ENCODE results near the gene APOL3. TPM values are rescaled to one million over a fixed set of nuclear protein-coding genes. Genes with fewer than 3 reads are reported as not detected.
"Not testable (repeated sequence)": the region's sequence is repeated elsewhere in the genome, so short reads cannot be mapped to it uniquely, and the experiment has no call there.

APOL3 gene
- total RNA-seq, 1 donor from 2014 or later: 2.3 TPM

DNA sequence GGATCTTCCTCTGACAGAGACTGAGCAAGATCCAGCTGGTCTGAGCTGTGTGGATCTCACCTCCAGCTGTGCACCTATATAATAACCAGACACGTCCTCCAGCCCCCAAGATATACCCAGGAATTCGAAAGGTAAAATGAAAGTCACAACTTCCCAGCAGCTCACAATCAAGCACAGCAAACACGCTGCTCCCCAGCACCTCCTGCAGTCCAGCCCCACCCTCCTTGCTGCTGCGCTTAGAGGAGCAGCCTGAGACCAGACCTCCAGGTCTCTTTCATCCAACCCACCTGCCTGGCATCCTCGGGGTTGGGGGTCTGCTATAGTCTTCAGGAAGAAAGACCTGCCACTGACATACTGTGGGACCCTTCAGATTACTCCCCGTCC lies 44.1 kb upstream of the APOL3 start:
- peaks cover 6% of the 10 kb centered on the region for H3K36me3 Mint-ChIP-seq (ENCODE audit: low read depth, unreplicated experiment)
- Histone ChIP-seq H3K27ac (ENCODE audit: low read depth, low read length) (no peak overlapping the region), H3K9ac (ENCODE audit: low read length) (no peak overlapping the region), H2AFZ (ENCODE audit: low read depth, low read length) (no peak overlapping the region), H3K4me2 (ENCODE audit: low read length) (no peak overlapping the region), H3K9me3 (ENCODE audit: insufficient read depth, low read depth, low read length) (no peaks in the 10 kb centered on the region), H3K4me1 (ENCODE audit: insufficient read depth, low read length) (no peaks in the 10 kb centered on the region), H3K36me3 (ENCODE audit: insufficient read depth, low read length) (no peaks in the 10 kb centered on the region), H4K20me1 (ENCODE audit: insufficient read depth, low read length) (no peaks in the 10 kb centered on the region), H3K79me2 (ENCODE audit: insufficient read depth, low read length) (no peaks in the 10 kb centered on the region), H3K27me3 (ENCODE audit: insufficient read depth, low read length) (no peaks in the 10 kb centered on the region), H3K4me3 (ENCODE audit: insufficient read depth, low read depth, low read length) (no peak overlapping the region)
- H3K9me3 Mint-ChIP-seq (ENCODE audit: unreplicated experiment): peaks cover 11% of the 10 kb centered on the region
- H3K27me3 Mint-ChIP-seq (ENCODE audit: low read depth, unreplicated experiment): peaks cover 32% of the 10 kb centered on the region
- TF ChIP-seq, protein P1, sequence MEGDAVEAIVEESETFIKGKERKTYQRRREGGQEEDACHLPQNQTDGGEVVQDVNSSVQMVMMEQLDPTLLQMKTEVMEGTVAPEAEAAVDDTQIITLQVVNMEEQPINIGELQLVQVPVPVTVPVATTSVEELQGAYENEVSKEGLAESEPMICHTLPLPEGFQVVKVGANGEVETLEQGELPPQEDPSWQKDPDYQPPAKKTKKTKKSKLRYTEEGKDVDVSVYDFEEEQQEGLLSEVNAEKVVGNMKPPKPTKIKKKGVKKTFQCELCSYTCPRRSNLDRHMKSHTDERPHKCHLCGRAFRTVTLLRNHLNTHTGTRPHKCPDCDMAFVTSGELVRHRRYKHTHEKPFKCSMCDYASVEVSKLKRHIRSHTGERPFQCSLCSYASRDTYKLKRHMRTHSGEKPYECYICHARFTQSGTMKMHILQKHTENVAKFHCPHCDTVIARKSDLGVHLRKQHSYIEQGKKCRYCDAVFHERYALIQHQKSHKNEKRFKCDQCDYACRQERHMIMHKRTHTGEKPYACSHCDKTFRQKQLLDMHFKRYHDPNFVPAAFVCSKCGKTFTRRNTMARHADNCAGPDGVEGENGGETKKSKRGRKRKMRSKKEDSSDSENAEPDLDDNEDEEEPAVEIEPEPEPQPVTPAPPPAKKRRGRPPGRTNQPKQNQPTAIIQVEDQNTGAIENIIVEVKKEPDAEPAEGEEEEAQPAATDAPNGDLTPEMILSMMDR (IDR thresholded peaks at IDR 0.05; ENCODE audit: insufficient read depth, low read depth, low read length): no peak
- no peak for TF ChIP-seq EZH2 (IDR thresholded peaks at IDR 0.05; ENCODE audit: insufficient read depth, low read length)
- FAIRE-seq (no peak), DNase-seq (ENCODE audit: low read depth) (no peak)
- H3K4me3 Mint-ChIP-seq (ENCODE audit: unreplicated experiment): no peak overlapping the region
- H3K4me1 Mint-ChIP-seq (ENCODE audit: low read depth, unreplicated experiment): no peaks in the 10 kb centered on the region
- no peak overlapping the region for H3K27ac Mint-ChIP-seq (ENCODE audit: unreplicated experiment)

DNA sequence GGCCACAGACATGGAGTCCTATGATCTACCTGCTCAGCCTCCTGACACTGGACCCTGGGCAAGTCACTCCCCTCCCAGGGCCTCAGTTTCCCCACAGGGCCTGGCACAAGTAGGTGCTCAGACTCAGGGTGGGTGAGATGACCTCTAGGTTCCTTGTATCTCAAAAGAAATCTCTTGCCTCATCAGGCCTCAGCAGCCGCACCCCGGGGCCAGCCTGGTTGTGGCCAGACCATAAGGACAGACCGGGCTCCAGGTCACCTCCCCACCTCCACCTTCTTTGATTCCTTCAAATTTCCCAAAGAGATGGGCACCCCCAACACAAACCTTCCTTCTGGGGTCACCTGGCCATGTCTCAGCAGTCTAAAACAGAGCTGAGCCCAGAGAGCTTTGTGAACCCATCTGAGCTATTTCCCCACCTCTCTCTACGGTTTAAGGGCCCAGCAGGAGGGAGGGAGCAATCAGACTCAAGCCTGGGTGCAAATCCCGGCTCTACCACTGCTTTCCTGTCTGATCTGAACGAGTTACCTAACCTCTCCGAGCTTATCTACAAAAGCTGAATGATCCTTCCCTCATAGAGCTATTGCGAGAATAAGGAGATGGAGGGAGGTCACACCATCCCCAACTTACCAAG lies 43.6 kb upstream of the APOL3 start:
- Histone ChIP-seq H3K9ac (ENCODE audit: low read length) (no peak overlapping the region), H3K4me3 (ENCODE audit: insufficient read depth, low read depth, low read length) (no peak overlapping the region), H3K36me3 (ENCODE audit: insufficient read depth, low read length) (no peaks in the 10 kb centered on the region), H4K20me1 (ENCODE audit: insufficient read depth, low read length) (no peaks in the 10 kb centered on the region), H3K79me2 (ENCODE audit: insufficient read depth, low read length) (no peaks in the 10 kb centered on the region), H3K27me3 (ENCODE audit: insufficient read depth, low read length) (no peaks in the 10 kb centered on the region), H2AFZ (ENCODE audit: low read depth, low read length) (no peak overlapping the region), H3K4me1 (ENCODE audit: insufficient read depth, low read length) (no peaks in the 10 kb centered on the region), H3K4me2 (ENCODE audit: low read length) (no peak overlapping the region), H3K27ac (ENCODE audit: low read depth, low read length) (no peak overlapping the region), H3K9me3 (ENCODE audit: insufficient read depth, low read depth, low read length) (no peaks in the 10 kb centered on the region)
- Mint-ChIP-seq H3K36me3 (ENCODE audit: low read depth, unreplicated experiment) (peaks cover 2% of the 10 kb centered on the region), H3K27me3 (ENCODE audit: low read depth, unreplicated experiment) (peaks cover 34% of the 10 kb centered on the region), H3K4me3 (ENCODE audit: unreplicated experiment) (no peak overlapping the region), H3K4me1 (ENCODE audit: low read depth, unreplicated experiment) (no peaks in the 10 kb centered on the region), H3K9me3 (ENCODE audit: unreplicated experiment) (peaks cover 6% of the 10 kb centered on the region), H3K27ac (ENCODE audit: unreplicated experiment) (no peak overlapping the region)
- no peak for FAIRE-seq
- DNase-seq (ENCODE audit: low read depth): no peak
- TF ChIP-seq EZH2 (IDR thresholded peaks at IDR 0.05; ENCODE audit: insufficient read depth, low read length): no peak

DNA sequence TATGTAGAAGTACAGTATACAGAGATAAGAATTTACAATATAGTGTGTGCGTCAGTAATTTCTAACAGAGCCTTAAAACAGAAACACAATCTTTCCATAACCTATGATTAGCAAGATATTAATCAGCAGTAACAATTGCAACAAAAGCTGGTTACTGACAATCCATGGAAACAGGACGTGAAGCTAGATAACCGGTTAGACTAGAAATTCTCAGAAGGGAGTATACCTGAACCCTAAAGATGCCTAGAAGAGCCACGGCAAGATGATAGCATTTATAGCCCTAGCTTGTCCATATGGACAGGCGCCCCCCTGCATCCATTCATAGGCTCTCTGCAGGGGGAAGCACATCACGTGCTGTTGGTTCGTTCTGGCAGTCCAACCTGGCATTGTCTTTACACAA lies 42.9 kb upstream of the APOL3 start:
- H3K4me1 ChIP-seq (ENCODE audit: insufficient read depth, low read length); H3K4me1 Mint-ChIP-seq (ENCODE audit: low read depth, unreplicated experiment); FAIRE-seq; H3K9me3 Mint-ChIP-seq (ENCODE audit: unreplicated experiment); H3K9me3 ChIP-seq (ENCODE audit: insufficient read depth, low read depth, low read length); H4K20me1 ChIP-seq (ENCODE audit: insufficient read depth, low read length); H3K27me3 ChIP-seq (ENCODE audit: insufficient read depth, low read length); H3K36me3 ChIP-seq (ENCODE audit: insufficient read depth, low read length); H3K27ac Mint-ChIP-seq (ENCODE audit: unreplicated experiment); DNase-seq (ENCODE audit: low read depth); H3K79me2 ChIP-seq (ENCODE audit: insufficient read depth, low read length); H3K4me2 ChIP-seq (ENCODE audit: low read length); H3K4me3 ChIP-seq (ENCODE audit: insufficient read depth, low read depth, low read length); H3K36me3 Mint-ChIP-seq (ENCODE audit: low read depth, unreplicated experiment); H2AFZ ChIP-seq (ENCODE audit: low read depth, low read length); H3K4me3 Mint-ChIP-seq (ENCODE audit: unreplicated experiment); H3K27ac ChIP-seq (ENCODE audit: low read depth, low read length); H3K9ac ChIP-seq (ENCODE audit: low read length): not testable (repeated sequence)
- H3K27me3 Mint-ChIP-seq (ENCODE audit: low read depth, unreplicated experiment): peaks cover 34% of the 10 kb centered on the region

DNA sequence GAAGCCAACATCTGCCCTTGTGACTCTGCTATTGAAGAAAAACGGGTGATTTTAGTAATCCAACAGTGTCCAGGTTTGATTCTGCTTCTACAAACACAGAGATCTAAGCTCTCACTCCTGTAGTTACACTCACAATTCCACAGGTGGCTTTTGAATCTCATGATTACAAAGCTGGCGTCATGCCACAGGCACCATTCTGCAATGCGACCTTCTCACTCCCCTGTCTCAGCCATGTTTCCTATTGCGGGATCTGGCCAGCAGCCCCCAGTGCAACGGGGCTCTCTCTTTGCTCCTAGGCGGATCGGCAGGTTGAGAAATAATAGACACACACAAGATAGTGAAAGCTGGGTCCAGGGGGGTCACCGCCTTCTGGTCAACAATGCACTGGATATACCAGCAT lies 42.4 kb upstream of the APOL3 start:
- not testable (repeated sequence) for H3K4me3 ChIP-seq (ENCODE audit: insufficient read depth, low read depth, low read length); H3K9me3 Mint-ChIP-seq (ENCODE audit: unreplicated experiment); H3K27me3 ChIP-seq (ENCODE audit: insufficient read depth, low read length); H3K9ac ChIP-seq (ENCODE audit: low read length); H4K20me1 ChIP-seq (ENCODE audit: insufficient read depth, low read length); H3K4me1 ChIP-seq (ENCODE audit: insufficient read depth, low read length); H3K4me3 Mint-ChIP-seq (ENCODE audit: unreplicated experiment); H2AFZ ChIP-seq (ENCODE audit: low read depth, low read length); H3K27ac ChIP-seq (ENCODE audit: low read depth, low read length); H3K4me1 Mint-ChIP-seq (ENCODE audit: low read depth, unreplicated experiment); H3K9me3 ChIP-seq (ENCODE audit: insufficient read depth, low read depth, low read length); DNase-seq (ENCODE audit: low read depth); H3K36me3 Mint-ChIP-seq (ENCODE audit: low read depth, unreplicated experiment); H3K4me2 ChIP-seq (ENCODE audit: low read length); FAIRE-seq; H3K36me3 ChIP-seq (ENCODE audit: insufficient read depth, low read length); H3K27ac Mint-ChIP-seq (ENCODE audit: unreplicated experiment); H3K79me2 ChIP-seq (ENCODE audit: insufficient read depth, low read length)
- H3K27me3 Mint-ChIP-seq (ENCODE audit: low read depth, unreplicated experiment): peaks cover 34% of the 10 kb centered on the region
